Spleen (tissue), 7 donors: ENCODE results near the gene CACNA1C.

Experiments used
- CTCF ChIP-seq, 11 experiments: fragments of 200-600 bp in 7 of 11; fragments of 450-650 bp in 4 of 11; sonication (generic) in 4 of 11; IDR thresholded peaks in 8 of 11; conservative IDR thresholded peaks in 3 of 11; 1 replicate in 7 of 11; 2 replicates in 4 of 11; pipeline versions ENCODE4 v1.4.0 to v1.8.0; 2016 to 2021; ENCODE audit warnings: antibody characterized with exemption in 11 of 11, inconsistent platforms in 4 of 11, mild to moderate bottlenecking in 1 of 11
- POLR2A ChIP-seq, 3 donors: fragments of 450-650 bp; IDR thresholded peaks; one replicate each; pipeline ENCODE4 v1.5.1; 2017; ENCODE audit warnings: antibody characterized with exemption in 3 of 3, mild to moderate bottlenecking in 1 of 3
- donor health status: DM: no; HTN: no; CAD: no; lungs with moderate emphysema.
- donor health status: DM: no; HTN: no; CAD: no.
- donor health status: DM: no; HTN: no; CAD: no.

- no peak for TF ChIP-seq POLR2A (IDR thresholded peaks at IDR 0.05)
- no peak for TF ChIP-seq CTCF (IDR thresholded peaks at IDR 0.05 in 8 of 11, conservative IDR thresholded peaks at IDR 0.05 in 3 of 11)
These were observed 397.8 kb downstream of the CACNA1C start for GRCh38 chr12:2450553-2450952.
